Measurements from ENCODE around the gene B9D1.
A peak's percentile ranks its signal among the peaks of the same experiment; 100 is the strongest.

Gene B9D1, protein sequence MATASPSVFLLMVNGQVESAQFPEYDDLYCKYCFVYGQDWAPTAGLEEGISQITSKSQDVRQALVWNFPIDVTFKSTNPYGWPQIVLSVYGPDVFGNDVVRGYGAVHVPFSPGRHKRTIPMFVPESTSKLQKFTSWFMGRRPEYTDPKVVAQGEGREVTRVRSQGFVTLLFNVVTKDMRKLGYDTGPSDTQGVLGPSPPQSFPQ

DNA sequence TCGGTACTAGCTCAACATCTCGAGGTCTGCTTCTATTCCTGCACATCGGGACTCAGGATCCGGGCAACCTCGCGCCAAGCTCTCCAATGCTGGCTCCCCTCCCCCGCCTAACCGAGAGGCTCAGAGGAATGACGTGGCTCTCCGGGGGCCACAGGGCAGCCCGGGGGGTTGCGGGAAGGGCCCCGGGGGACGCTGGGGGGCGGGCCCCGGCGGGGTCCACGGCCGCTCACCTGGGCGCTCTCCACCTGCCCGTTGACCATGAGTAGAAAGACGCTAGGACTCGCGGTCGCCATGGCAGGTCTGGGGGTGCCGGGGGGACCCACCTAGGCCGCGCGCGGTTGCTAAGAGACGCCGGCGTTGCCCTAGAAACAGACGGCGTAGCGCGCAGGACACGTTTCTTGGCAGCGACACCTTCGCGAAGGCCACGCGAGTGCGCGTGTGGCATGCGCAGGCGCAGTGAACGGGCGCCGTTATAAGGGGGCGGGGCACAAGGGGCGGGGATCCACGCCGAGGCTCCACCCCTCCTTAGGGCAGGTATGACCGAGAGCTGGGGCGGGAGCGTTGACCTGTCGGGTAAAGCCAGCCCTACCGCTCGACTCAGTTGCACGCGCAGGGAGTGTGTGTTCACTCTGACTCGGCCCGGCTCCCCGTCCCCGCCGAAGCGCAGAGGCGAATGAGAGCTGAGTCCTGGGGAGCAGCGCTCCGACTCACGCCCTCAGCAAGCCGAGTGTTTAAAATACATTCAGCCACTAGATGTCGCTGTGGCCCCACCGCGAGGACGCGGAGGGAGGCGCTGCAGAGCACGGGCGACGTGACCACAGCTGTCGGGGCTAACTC is at the start of gene B9D1:
Gene B9D1 (minus strand): TSS at position 447 of the 837 bp plus-strand sequence. CDS start 154 bp downstream, at position 293.
- peak within 1 kb of the TSS; percentile 90 for H3K4me3 ChIP-seq (ENCODE audit: low read depth, low read length)
- ChIA-PET CTCF (interaction anchor here (0.8 to 14.4 kb wide), 60 partner anchors 8 to 450 kb away, joined by 3 to 293 read pairs (median 6); partner anchors contain the start of genes MAPK7, MFAP4 and SLC47A1), POLR2A (interaction anchor here (0.5 to 2.0 kb wide), 6 partner anchors 8 to 400 kb away, joined by 3 to 18 read pairs (median 6); partner anchors contain the start of gene MAPK7)
- DNase-seq (ENCODE audit: low read depth, low spot score), result no peak
- TF ChIP-seq, protein P1, sequence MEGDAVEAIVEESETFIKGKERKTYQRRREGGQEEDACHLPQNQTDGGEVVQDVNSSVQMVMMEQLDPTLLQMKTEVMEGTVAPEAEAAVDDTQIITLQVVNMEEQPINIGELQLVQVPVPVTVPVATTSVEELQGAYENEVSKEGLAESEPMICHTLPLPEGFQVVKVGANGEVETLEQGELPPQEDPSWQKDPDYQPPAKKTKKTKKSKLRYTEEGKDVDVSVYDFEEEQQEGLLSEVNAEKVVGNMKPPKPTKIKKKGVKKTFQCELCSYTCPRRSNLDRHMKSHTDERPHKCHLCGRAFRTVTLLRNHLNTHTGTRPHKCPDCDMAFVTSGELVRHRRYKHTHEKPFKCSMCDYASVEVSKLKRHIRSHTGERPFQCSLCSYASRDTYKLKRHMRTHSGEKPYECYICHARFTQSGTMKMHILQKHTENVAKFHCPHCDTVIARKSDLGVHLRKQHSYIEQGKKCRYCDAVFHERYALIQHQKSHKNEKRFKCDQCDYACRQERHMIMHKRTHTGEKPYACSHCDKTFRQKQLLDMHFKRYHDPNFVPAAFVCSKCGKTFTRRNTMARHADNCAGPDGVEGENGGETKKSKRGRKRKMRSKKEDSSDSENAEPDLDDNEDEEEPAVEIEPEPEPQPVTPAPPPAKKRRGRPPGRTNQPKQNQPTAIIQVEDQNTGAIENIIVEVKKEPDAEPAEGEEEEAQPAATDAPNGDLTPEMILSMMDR (IDR thresholded peaks at IDR 0.05; ENCODE audit: insufficient read depth, low read length, missing control alignments), result peak; percentile 93

DNA sequence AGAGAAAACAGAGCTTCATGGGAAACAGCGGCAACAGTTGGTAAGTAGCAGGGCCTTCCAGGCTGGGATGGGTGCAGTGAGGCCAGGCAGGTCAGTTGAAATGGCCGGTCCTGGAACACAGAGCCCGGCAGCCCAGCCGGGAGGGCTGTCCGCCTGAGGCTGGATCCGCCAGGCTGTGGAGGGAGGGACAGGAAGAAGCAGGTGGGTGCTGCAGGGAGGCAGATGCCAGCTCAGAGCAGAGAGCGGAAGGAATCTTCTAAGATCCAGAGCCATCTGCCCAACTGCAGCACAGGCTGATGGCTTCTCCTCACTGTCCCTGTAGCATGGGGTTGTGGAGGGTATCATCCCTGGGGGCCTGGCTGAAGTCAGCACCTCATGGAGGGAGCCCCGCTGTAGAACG is 49.1 kb upstream of the B9D1 start:
- TF ChIP-seq, protein P1 (IDR thresholded peaks at IDR 0.05; ENCODE audit: insufficient read depth, low read length, missing control alignments), result no peak
- no peak for DNase-seq (ENCODE audit: low read depth, low spot score)
- ChIA-PET POLR2A (no interaction called here), CTCF (interaction anchor here (2.6 kb wide), 1 partner anchor 36 kb away, joined by 10 read pairs; no protein-coding TSS in a partner anchor)
- no peak overlapping the region for H3K4me3 ChIP-seq (ENCODE audit: low read depth, low read length)

DNA sequence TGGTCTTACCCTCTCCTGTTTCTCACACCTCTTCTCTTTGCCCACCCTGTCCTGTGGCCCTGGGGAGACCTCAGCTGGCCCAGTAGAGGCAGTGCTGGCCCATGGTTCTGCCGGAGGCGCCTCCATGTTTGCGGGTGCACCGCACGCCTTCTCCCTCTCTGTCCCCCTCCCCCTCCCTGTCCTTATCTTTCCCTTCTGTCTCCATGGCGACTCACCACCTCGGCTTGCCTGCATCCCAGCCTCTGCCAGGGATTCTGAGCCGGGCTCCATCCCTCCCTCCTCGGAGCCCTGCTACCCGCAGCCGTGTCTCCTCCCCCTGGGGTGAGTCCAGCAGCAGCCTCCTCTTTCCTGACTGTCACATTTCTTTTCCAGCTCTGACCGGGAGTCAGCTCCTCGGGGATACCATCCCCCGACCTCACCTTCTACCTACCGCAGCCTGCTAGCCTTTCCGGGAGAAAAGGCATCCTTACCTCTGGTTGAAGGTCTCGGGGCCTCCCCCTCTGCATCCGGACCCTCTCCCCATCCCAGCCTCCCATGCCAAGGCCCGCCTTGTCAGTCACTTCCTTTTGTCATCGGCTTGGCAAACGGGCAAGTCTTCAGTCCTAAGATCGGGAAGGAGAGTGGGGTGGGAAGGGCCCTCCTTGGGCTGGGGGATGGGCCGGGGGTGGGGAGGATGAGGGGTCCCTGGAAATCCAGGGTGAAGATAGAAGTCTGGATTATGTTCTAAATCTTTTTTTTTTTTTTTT is 48.5 kb upstream of the B9D1 start, which contains the start of gene RNF112:
Gene RNF112 (plus strand): TSS at position 358 of the 746 bp plus-strand sequence. CDS start 177 bp downstream, at position 535.
- TF ChIP-seq, protein P1 (IDR thresholded peaks at IDR 0.05; ENCODE audit: insufficient read depth, low read length, missing control alignments), result peak; percentile 8
- no peak for DNase-seq (ENCODE audit: low read depth, low spot score)
- peak within 1 kb of the TSS; percentile 29 for H3K4me3 ChIP-seq (ENCODE audit: low read depth, low read length)
- ChIA-PET CTCF (interaction anchor here (0.6 to 2.6 kb wide), 3 partner anchors 36 to 581 kb away, joined by 3 to 10 read pairs (median 4); no protein-coding TSS in a partner anchor), POLR2A (no interaction called here)

DNA sequence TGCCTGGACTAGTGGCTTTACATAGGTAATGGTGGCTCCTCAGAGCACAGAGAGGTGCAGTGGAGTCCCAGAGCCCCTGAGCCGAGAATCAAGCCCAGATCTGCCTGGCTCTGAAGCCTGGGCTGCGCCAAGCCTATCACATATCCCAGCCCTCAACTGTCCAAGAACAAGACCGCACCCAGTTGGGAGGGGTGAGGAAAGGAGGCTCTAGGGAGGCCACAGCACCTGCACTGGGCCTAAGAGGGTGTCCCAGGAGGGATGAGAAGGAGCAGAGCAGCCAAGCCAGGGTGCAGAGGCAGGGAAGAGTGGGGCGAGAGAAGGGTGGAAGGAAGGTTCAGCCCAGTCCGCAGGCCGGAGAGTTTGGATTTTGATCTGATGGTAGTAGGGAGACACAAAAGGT is 47.6 kb upstream of the B9D1 start:
- DNase-seq (ENCODE audit: low read depth, low spot score), result no peak
- TF ChIP-seq, protein P1 (IDR thresholded peaks at IDR 0.05; ENCODE audit: insufficient read depth, low read length, missing control alignments), result no peak
- no peak overlapping the region for H3K4me3 ChIP-seq (ENCODE audit: low read depth, low read length)
- ChIA-PET CTCF (interaction anchor here (0.7 to 1.5 kb wide), 2 partner anchors 37 to 47 kb away, joined by 4 read pairs; partner anchors contain the start of gene B9D1), POLR2A (interaction anchor here (1.4 to 2.2 kb wide), 2 partner anchors 23 to 32 kb away, joined by 8 to 12 read pairs; partner anchors contain the start of genes MAPK7 and MFAP4)

DNA sequence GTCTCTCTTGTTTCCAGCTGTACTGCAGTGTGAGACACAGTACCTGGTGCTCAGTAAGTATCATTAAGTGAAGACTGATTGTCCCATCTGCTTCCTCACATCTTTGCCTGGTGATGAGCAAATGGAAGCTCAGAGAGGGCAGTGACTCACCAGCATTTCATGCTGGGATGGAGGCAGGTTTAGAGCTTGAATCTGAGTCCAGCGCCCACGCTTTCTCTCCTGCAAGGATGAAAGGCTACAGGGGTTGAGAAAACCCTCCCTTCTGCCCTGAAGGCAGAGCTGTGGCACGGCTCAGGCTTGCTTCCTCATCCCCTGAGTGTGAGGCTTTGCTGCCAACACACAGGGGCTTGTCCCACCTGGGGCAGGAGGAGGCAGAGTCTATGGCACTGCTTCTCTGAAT is 47.0 kb upstream of the B9D1 start:
- ChIA-PET CTCF (interaction anchor here (0.8 to 1.5 kb wide), 2 partner anchors 32 to 47 kb away, joined by 3 to 4 read pairs; partner anchors contain the start of gene B9D1), POLR2A (interaction anchor here (1.4 to 2.2 kb wide), 2 partner anchors 22 to 32 kb away, joined by 8 to 12 read pairs; partner anchors contain the start of genes MAPK7 and MFAP4)
- no peak for DNase-seq (ENCODE audit: low read depth, low spot score)
- H3K4me3 ChIP-seq (ENCODE audit: low read depth, low read length), result no peak overlapping the region
- TF ChIP-seq, protein P1 (IDR thresholded peaks at IDR 0.05; ENCODE audit: insufficient read depth, low read length, missing control alignments), result no peak
